HG03103 (cell line): Measurements from ENCODE around the gene SSR1.
"Not testable (repeated sequence)": the region's sequence is repeated elsewhere in the genome, so short reads cannot be mapped to it uniquely, and the experiment has no call there.

Experiments used
- ATAC-seq: cut with Tn5 transposase; IDR thresholded peaks from one replicate; pipeline ENCODE4 v1.9.1; 2021; ENCODE audit warnings: low read depth; ENCODE audit not compliant: unreplicated experiment

Gene SSR1

DNA sequence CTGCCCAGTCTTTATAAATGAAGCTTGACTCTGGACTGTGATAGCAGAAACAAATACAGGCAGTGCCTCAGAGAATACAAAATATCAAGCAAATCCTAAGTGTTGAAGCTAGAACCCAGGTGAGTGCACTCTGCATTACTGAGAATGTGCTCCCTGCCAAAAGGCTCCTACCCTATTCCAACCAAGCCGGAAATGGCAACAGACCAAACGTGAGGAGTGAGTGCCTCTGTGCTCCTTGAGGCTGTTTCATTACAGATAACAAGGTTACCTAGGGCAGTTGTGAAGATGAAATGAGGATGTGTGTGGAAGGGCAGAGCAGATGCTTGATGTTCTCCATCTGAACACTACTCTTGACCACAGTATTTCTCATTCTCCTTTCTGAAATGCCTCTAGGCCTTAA is 29.3 kb downstream of the SSR1 start:
- no peak for ATAC-seq

DNA sequence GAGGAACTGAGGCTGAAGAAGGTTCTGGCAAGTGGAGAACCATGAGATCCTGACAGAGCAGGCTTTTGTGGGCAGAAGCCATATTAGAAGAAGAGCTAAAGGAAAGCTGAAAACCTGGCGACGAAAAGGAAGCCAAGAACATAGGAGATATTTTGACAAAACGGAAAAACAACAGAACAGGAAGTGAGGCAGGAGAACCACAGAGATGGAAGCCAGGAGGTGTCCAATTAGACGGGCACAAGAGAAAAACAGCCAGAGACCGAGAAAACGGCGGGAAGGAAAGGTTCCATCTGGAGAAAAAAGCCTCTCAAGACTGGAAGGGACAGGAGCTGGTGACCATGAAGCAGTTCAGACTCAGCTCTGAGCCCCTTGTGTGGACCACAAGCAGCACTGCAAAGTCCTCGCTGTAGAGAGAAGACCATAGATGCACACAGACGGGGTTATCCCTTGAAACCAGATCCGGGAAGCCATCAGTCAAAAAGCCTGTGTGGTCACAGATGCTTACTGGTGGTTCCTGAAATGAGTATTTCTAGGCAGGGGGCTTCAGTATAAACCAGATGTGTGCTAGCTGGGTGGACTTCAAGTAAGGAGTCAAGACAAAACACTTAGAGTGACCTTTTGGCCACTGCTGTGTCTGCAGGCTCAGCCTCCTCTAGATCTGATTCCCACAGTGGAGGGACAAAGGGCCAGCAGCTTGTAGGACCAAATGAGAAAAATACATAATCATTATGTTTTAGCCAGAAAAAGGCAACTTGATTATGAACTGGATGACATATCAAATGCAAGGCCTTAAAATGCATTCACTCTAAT is 30.7 kb downstream of the SSR1 start:
- ATAC-seq: no peak

DNA sequence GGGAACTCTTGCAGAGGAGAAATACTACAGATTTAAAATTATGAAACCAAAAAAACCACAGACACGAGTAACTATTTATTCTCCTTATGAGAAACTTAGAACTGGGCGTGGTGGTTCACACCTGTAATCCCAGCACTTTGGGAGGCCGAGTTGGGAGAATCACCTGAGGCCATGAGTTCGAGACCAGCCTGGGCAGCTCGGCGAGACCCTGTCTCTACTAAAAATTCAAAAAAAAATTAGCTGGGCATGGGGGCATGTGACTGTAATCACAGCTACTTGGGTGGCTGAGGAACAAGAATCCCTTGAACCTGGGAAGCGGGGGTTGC is 36.8 kb downstream of the SSR1 start:
- ATAC-seq: no peak

DNA sequence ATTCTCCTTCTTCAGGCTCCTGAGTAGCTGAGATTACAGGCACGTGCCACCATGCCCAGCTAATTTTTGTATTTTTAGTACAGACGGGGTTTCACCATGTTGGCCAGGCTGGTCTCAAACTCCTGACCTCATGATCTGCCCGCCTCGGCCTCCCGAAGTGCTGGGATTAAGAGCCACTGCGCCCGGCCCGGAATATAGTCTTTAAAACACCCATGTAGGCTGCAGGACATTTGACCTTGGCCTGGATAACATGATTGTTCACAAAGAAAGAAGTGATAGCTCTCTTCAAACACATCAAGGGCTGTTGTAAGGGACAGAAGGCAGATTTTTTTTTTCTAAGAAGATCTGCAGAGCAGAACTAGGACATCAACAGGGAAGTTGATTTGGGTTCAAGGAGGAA is 38.5 kb downstream of the SSR1 start:
- not testable (repeated sequence) for ATAC-seq

DNA sequence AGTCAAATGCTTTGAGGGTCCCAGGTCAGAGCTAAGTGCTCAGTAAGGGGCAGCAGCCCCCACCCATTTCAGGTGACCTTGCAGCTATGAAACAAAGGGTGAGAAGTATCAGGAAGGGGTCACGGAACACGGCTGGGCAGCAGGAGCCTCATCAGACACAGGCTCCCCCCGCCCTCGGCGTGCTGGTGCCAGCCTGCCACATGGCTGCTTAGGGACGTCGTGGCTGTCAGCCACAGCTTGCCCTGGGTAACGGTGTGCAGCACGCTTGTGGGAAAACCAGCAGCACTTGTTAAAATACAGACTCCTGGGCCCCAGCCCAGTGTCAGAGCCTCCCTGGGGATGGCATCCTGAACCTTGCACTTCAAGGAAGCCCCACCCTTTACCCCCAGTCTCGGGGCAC is 39.3 kb downstream of the SSR1 start:
- no peak for ATAC-seq

DNA sequence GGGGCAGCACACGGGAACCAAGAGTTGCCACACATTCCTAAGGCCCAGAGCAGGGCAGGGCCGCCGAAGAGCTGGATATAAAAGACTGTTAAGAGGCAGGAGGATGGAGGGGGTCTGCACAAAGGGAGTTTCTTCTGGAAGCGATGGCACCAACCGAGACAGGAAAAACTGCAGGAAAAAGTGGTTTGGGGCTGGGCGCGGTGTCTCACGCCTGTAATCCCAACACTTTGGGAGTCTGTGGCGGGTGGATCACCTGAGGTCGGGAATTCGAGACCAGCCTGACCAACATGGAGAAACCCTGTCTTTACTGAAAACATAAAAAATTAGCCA is 41.8 kb downstream of the SSR1 start:
- no peak for ATAC-seq

DNA sequence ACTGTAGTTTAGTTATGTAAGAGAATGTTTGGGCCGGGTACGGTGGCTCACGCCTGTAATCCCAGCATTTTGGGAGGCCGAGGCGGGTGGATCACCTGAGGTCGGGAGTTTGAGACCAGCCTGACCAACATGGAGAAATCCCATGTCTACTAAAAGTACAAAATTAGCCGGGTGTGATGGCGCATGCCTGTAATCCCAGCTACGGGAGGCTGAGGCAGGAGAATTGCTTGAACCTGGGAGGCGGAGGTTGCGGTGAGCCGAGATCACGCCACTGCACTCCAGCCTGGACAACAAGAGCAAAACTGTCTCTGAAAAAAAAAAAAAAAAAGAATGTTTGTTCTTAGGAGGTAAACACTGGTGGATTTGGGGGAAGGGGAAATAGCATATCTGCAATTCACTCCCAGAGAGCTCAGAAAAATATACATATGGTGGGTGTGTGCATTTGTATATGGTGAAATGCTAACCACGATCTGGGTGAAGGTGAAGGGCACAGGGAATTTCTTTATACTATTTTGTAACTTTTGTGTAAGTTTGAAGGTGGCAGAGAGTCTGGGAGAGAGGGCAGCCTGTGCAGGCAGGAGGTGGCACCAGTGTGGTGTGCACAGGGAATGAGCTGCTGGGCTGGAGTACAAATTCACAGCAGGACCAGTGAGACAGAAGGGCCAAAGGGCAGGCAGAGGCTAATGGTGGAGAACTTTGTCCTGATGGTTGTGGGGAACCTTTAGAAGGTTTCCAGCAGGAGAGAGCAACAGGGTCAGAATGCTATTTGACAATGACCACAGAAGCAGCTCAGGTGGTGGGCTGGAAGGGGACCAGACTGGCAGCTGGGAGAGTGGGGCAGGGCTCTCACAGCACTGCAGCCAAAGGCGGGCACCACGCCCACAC is 42.4 kb downstream of the SSR1 start:
- no peak for ATAC-seq

DNA sequence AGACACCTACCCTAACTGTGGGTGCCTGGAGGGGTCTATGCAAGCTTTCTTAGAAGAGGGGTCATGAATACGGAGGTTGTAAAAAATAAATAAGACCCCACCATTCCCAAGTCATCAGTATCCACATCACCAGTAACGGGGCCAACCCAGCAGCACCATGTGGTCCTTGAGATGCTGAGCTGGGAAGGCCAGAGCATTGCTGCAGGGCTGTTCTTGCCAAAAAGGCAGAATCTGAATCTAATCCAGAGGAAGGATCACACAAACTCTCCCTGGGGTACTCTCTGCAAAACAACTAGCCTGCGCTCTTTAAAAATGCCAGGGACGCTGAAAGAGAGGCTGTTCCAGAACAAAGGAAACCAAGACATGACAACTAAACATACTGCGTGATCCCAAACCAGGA is 43.2 kb downstream of the SSR1 start:
- no peak for ATAC-seq

DNA sequence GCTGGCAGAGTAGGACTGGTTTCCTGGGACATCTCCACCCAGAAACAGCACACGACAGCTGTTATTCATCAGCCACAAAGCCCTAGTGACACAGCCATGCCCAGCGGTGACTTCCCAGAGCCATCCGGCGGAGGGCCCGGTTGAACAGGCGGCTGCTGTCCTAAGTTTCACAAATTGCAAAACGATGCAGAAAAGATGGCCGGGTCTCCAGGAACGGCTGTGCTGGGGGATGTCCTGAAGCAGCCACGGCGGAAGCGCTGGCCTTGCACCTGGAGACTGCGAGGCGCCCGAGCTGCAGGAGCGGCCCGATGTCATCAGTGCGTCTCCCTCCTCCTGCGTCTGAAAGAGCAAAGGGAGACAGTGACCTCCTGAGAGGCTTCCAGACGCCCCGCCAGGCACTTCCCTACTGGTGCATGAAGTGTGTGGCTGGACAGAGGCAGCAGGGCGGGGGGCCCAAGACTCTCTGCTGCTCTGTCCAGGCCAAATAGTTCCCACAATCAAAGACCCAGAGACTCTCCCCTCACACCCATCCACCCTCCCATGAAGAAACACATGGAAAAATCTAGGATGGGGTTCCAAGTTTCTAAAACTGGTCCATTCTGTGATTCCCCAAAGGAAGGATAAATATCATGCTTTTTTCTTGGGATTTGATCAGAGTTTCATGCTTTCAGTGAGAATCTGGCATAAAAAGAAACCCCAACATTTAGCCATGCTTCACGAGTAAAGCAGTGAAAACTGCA is 44.0 kb downstream of the SSR1 start:
- no peak for ATAC-seq

DNA sequence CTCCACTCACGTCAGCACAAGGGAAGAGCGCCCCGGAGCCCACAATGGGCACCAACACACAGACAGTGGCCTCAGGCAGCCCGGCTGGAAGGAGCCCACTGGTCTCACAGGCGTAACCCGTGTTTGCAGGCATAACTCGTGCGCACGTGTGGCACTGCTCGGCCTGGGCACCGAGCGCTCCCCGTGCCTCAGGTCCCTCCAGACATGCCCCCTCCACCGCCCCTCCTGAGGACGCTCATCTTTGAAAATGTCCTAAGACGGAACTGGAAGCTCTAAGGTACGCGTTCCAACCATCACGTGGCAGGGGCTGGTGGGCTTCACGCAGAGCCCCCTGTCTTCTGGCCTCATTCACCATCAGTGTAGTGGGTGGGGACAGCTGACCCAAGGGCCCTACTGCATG is 44.6 kb downstream of the SSR1 start:
- no peak for ATAC-seq

DNA sequence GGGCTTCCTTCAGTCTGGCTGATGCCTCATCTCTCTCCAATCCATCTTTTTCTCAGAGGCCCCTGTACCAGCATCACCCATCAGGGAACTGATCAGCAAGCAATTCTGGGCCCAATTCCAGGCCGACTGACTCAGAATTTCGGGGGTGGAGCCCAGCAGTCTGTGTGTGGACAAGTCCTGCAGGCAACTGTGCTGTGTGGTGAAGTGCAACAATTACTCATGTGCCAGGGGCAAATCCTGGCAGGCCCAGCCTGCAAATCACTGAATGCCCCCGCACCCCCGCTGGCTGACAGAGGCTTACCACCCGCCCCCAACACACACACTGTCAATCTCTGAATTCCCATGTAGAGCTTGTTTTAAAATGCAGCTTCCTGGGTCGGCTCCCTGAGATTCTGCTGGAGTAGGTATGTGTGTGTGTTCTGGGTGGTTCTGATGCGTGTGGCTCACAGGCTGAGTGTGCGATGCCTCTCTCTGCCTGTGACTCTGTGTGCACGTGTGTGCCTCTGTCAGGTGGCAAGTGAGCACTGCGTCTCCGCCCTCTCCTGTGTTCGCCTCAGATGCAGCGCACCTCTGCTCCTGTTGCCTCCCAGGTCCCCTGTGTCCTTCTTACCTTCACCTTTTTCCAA is 45.4 kb downstream of the SSR1 start:
- no peak for ATAC-seq

DNA sequence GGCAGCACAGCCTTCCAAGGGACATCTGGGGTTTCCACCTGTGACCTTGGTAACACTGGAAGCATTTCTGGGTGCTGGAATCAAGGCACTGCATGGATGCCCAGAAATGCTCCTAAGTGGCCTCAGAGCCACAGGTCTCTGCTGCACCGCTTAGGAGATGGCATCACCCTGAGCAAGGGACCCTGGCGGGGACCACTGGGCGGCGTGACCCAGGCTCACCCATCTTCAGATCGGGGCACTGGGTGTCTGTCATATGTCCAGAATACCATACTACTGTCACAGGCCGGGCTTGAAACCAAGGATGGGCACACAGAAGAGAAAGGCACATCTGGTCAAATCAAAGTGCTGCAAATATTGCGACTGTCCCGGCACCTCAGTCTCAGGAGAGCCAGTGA is 45.9 kb downstream of the SSR1 start:
- no peak for ATAC-seq

DNA sequence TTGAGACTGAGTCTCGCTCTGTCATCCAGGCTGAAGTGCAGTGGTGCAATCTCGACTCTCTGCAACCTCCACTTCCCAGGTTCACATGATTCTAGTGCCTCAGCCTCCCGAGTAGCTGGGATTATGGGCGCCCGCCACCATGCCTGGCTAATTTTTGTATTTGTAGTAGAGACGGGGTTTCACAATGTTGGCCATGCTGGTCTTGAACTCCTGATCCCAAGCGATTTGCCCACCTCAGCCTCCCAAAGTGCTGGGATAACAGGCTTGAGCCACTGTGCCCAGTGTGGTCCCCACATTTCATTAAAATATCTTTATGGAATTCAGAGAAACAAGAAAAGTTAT is 47.6 kb downstream of the SSR1 start:
- ATAC-seq: not testable (repeated sequence)

DNA sequence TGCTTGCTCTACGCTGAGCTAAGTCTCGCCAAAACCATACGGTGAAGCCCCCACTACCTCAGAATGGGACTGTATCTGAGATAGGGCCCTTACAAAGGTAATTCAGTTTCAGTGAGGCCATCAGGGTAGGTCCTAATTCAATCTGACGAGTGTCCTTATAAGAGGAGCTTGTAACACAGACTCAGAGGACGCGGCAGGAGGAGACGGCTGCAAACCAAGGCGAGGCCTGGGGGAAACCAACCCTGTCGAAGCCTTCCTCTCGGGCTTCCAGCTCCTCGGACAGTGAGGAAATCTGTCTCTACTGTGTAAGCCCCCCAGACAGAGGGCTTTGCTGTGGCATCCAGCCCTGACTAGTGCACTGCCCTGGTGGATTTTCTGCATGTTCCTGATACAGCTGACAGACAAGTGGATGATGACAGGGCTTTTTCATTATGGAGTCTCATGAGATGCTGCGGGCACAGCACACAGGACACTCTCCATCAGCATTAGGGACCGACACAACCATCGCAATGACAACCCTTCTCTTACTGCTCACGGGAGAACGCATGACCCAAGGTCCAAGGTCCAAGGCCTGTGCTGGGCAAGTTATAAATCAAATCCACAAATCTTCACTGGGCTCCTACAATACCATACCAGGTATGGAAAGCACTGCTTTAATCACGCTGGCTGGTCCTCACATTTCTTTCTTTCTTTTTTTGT is 48.2 kb downstream of the SSR1 start:
- ATAC-seq: no peak

DNA sequence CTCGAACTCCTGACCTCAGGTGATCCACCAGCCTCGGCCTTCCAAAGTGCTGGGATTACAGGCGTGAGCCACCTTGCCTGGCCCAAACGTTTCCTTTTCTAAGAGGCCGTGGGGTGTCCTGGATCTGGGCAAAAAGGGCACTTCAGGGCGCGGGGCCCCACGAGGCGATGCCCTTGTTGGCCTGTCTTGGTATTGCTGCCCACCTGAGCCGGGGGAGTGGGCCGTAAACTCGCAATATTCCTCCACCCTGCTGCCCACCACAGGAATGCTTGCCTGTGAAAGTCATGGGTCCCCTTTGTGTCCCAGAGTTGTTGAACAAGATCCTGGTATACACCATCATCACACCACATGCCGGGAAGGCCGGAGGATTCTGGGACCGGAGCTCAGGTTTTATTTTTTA is 49.0 kb downstream of the SSR1 start:
- ATAC-seq: no peak

DNA sequence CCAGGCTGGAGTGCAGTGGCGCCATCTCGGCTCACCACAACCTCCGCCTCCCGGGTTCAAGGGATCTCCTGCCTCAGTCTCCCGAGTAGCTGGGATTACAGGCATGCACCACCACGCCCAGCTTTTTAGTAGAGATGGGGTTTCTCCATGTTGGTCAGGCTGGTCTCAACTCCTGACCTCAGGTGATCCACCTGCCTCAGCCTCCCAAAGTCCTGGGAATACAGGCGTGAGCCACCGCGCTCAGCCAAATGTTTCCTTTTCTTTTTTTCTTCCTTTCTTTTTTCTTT is 49.5 kb downstream of the SSR1 start:
- ATAC-seq: not testable (repeated sequence)

DNA sequence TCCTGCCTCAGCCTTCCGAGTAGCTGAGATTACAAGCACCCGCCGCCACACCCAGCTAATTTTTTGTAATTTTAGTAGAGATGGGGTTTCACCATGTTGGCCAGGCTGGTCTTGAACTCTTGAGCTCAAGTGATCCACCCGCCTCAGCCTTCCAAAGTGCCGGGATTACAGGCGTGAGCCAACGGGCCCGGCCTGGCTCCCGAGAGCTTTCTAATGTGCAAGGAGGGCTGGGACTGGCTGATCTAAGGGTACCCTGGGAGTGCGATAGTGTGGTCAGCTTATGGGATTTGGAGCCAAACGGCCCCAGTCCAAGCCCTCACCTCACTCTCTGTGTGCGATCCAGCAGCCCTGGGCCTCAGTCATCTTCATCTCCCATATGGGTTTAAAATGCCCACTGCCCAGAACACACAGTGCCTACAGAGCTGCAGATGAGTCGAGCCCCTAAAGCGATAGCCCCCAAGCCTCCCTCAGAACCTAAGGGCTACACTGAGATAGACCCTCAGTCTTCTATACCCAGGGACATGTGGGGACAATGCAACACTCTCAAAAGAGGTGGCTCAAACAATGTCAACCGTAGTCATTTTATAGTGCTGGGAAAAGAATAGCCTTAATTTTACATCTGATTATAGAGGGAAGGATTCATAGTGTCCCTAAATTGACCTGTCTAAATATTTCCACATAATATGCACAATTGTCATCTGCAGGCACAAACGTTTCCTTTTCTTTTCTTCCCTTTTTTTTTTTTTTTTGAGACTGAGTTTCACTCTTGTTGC is 50.1 kb downstream of the SSR1 start:
- no peak for ATAC-seq

DNA sequence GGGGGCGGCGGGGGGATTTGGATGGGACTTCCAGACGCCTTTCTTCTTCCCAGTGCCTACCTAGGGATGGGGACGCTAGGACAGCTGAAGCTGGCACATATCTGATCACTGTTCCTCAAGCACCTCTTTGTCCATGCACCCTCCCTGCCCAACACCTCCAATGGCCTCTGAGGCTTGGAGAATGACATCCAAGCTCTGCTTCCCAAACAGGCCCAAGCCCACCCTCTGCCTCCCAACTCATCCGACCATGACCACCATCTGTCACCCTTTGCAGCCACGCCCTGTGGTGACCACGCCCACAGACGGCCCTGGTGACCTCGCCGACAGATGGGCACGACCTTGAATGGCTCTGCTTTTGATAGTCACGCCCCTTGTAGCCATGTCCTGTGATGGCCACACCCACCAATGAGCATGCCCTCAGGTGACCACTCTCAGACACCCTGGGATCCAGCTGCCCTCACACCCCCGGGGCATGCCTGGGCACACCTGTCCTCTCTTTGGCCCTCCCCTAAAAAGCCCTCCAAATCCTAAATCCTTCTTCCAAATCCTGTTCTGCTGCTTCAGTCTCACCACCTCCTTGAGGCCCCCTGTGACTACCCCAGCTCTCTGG is 51.0 kb downstream of the SSR1 start:
- no peak for ATAC-seq

DNA sequence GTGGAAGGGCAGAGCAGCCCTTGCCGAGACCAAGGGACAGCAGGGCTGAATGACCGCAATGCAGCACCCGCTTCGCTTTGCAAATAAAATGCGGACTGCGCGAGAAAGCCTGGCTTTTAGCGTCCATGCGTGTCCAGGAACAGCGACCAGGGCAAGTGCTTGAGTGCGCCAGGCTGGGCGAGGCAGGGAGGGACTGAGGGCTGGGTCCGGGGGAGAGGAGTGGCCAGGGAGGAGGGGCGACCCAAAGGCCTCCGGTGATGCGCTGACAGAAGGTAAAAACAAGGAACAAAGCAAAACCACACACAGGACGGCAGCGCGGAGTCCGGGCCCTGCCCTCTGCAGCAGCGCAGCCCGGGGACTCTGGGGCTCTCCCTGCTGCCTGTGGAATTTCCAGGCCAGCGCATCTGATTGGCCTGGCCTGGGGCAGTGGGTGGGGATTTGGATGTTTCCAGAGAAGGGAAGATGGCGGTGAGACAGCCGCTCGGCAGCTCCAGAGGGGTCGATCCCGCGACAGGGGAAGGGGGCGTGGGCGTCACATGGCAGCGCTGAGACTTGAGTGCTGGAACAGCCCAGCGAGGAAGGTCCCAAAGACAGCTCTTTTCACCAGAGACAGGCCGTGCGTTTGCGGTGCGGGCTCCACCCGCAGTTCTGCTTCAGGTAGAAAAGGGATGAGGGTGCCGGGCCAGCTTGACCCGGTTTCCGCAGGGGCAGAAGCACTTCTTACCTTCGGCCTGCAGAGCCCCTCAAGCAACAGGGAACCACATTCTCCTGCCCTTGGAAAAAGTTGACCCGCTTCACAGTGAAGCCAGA is 51.8 kb downstream of the SSR1 start:
- ATAC-seq: peak; percentile 73
